Measurements from ENCODE around the gene PDXK.
A peak's percentile ranks its signal among the peaks of the same experiment; 100 is the strongest.

The PDXK gene

DNA sequence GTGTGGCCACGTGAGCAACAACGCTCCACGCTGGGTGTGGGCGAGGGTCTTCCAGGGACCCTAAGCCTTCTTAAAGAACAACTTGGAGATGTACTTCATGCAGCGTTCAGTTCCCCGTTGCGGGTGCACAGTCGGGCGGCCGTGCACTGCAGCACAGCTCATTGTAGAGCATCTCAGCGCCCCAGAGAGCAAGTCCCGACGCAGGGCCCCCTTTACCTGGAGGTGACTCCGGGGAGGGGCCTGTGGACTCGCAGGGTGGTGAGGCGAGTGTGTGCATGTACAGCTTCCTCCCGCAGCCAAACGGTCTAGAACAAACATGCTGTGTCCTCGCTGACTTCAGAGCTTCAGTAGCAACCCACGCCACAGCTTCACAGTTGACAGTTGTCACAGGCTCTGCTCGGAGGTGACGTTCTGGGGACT lies 89.9 kb downstream of the PDXK start:
- DNase-seq: no peak

DNA sequence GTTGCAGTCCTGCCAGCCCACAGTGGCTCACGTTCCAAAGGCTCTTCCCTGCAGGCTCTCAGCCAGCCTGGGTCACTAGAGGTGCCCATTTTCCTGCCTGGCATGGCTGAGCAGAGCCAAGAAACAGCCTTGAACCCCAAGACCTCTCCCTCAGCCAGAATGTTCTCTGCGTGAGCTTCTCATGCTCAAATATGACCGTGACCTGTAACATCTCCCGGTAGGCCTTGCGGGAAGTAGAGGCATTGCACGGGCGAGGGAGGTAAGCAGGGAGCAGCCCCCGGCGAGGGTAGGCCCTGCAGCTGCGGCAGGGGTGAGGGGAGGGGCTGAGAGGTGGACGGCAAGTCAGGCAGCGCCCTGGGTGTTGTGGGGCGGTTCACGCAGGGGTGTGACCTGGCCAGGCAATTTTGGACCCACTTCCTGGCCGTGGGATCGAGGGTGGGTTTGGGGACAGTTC lies 90.4 kb downstream of the PDXK start:
- DNase-seq: no peak

DNA sequence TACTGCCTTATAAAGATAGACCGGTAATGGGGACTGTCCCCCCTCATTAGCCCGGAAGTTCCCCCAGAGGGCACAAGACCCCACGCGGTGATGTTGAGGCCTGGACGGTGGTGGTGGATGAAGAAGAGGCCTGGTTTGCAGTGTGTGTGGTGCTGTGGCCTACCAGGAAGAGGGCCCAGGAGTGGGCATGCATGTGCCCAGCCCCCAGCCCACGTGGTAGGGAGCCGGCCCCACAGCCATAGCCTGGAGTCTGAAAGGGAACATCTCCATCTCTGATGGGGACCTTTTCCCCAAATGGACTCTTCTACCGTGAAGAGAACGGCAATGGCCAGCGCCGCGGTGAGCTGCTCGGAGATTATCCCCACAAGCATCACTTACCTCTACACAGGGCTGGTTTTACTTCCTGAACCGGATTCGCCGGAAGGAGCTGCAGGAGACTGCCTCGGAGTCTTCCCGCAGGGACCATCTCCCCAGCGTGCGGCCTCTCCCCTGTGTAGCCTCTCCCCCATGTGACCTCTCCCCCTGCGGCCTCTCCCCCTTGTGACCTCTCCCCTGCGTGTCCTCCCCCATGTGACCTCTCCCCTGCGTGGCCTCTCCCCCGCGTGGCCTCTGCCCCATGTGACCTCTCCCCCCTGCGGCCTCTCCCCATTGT lies 91.0 kb downstream of the PDXK start:
- no peak for DNase-seq

DNA sequence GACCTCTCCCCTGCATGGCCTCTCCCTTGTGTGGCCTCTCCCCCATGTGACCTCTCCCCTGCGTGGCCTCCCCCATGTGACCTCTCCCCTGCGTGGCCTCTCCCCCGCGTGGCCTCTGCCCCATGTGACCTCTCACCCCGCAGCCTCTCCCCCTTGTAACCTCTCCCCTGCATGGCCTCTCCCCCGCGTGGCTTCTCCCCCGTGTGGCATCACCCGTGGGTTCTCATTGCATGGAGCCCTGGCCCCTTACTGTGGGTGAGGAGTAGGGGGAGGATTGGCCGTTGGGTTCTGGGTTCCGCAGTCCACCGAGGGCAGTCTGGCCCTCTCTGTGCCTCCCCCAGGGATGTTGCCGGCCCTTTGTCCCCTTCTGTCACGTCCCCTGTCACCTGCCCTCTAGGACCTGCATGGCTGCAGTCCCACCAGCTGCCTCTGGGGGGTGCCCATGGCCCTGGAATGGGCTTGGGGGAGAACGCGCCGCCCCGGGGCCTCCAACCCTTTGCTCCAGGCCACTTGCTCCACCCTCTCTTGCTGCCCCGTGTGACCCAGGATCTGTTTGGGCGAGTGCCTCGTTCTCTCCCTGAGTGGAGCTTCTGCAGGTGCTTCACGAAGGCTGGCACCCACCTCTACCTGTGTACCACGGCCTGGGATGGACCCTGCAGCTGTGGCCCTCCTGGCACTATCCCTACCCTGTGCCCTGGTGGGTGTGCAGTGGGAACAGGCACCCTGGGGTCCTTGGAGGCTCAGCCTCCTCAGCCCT lies 91.8 kb downstream of the PDXK start:
- DNase-seq: peak; percentile 90

DNA sequence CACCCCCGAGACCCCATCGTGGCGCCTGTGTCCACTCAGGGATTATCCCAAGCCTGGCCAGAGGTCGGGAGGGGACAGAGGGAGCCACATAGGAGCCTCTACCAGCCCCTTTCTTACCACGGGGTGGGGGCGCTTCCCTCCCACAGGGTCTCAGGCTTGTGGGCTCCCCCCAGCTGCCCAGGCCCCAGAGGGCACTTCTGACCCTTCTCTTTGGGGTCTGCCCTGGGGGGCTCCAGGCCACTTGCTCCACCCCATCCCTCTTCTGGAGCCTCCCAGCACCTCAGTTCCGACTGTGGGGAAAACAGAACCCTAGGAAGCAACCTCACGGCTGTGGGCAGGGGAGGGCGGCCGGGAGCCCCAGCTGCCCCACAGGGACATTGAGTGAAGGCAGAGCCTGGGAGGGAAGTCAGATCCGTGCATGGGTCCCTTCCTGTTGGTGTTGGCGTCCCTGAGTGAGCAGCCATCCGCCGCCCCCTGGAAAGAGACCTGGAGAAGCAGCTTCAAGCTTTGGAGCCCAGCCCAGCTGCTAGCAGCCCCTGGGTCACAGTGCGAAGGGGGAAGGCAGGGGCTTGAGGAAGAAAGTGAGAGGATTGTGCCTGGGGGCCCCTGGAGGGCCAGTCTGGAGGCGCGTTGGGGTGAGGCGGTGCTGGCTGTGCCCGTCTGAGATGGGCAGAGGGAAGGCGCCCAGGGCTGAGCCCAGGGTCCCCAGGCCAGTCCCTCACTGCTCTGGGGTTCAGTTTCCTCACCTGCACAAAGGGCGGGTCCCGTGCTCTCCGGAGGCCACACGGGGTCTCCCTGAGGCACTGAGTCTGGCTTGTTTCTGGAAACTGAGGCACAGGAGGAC lies 92.6 kb downstream of the PDXK start:
- no peak for DNase-seq

Data from activated naive CD4-positive, alpha-beta T cell treated with Interleukin-2 at 50 U/mL for 16 hours (primary cell).